K562 (cell line): ENCODE results near the gene MCIDAS. TPM values are rescaled to one million over a fixed set of nuclear protein-coding genes. Genes with fewer than 3 reads are reported as not detected.

Experiments
- ATAC-seq: fragments of 200-7000 bp; cut with Tn5 transposase; 3 replicates; pipeline ENCODE4 v1.9.1; 2020; ENCODE audit warnings: moderate library complexity
- BruUV-seq: library from RNA; stranded (reverse); fragments of 400-500 nt; replicated peaks from 2 replicates; lab custom pipeline; 2021; lab: Mats Ljungman, UMichigan
- CTCF ChIA-PET: fragments of 300-600 bp; formaldehyde crosslinking; extraction: SDS; loops from one replicate; lab custom pipeline; 2021; ENCODE audit warnings: low intra/inter-chr PET ratio; lab: Yijun Ruan, JAX
- POLR2A ChIA-PET: fragments of 300-600, 350-650 bp; sonication (Branson Sonifier 250); formaldehyde crosslinking; extraction: SDS; loops from one replicate; lab custom pipeline; 2021; ENCODE audit warnings: antibody characterized with exemption, inconsistent platforms; lab: Yijun Ruan, JAX
- DNase-seq, 4 experiments: peaks; one replicate each; pipeline versions ENCODE4 v3.0.0 to v3.0.0-alpha.2; 2011 to 2018; ENCODE audit warnings: low spot score in 3 of 4, mixed read lengths in 3 of 4; ENCODE audit errors: extremely low read depth in 1 of 4
- FAIRE-seq: peaks from 2 replicates; lab custom pipeline; 2011; peaks lifted over from hg19 to GRCh38; lab: Jason Lieb, UNC
- H2AFZ ChIP-seq: 2 replicates; pipeline ENCODE4 v1.6.0; 2011; ENCODE audit warnings: low read depth, low read length, control low read depth, inconsistent platforms
- H3K27ac ChIP-seq: fragments of 200-600 bp; 3 replicates; pipeline ENCODE4 v1.8.0; 2011; ENCODE audit warnings: low read depth, mild to moderate bottlenecking, control low read depth, inconsistent platforms, low read length, moderate library complexity, mixed read lengths; ENCODE audit errors: extremely low read depth
- H3K27me3 ChIP-seq, 2 experiments: fragments of 300-600 bp in 1 of 2; 2 replicates in 1 of 2; 3 replicates in 1 of 2; pipeline versions ENCODE4 v1.6.0 to v1.8.0; 2011; ENCODE audit warnings: inconsistent platforms in 2 of 2, low read length in 2 of 2, mild to moderate bottlenecking in 1 of 2, mixed read lengths in 1 of 2, moderate library complexity in 1 of 2; ENCODE audit not compliant: control insufficient read depth in 2 of 2, insufficient read depth in 2 of 2
- H3K36me3 ChIP-seq: fragments of 300-600 bp; 3 replicates; pipeline ENCODE4 v1.8.0; 2011; ENCODE audit warnings: mild to moderate bottlenecking, low read length, inconsistent platforms; ENCODE audit not compliant: control insufficient read depth, insufficient read depth
- H3K4me1 ChIP-seq, 2 experiments: fragments of 200-600 bp in 1 of 2; replicated peaks in 1 of 2; 2 replicates in 1 of 2; 3 replicates in 1 of 2; pipeline versions ENCODE4 v1.5.1 to v1.8.0; 2011; ENCODE audit warnings: inconsistent platforms in 2 of 2, low read length in 2 of 2, mild to moderate bottlenecking in 1 of 2, mixed read lengths in 1 of 2, moderate library complexity in 1 of 2; ENCODE audit not compliant: control insufficient read depth in 2 of 2, insufficient read depth in 2 of 2
- H3K4me2 ChIP-seq: 2 replicates; pipeline ENCODE4 v1.6.1; 2011; ENCODE audit warnings: low read length, control low read depth, inconsistent platforms, mixed read lengths; ENCODE audit not compliant: insufficient read depth
- H3K4me3 ChIP-seq: fragments of 200-600 bp; sonication (generic), shearing (Covaris generic); 2 replicates; pipeline ENCODE4 v1.5.1; 2016; ENCODE audit warnings: control low read depth, inconsistent platforms
- H3K79me2 ChIP-seq: fragments of 200-600 bp; 3 replicates; pipeline ENCODE4 v1.8.0; 2011; ENCODE audit warnings: low read length, inconsistent platforms; ENCODE audit not compliant: control insufficient read depth, insufficient read depth
- H3K9ac ChIP-seq, 2 experiments: 2 replicates each; pipeline versions ENCODE4 v1.6.0 to v1.6.1; 2011; ENCODE audit warnings: low read depth in 2 of 2, low read length in 2 of 2, control low read depth in 1 of 2, inconsistent platforms in 1 of 2, mild to moderate bottlenecking in 1 of 2, mixed read lengths in 1 of 2; ENCODE audit not compliant: insufficient read depth in 1 of 2
- H3K9me1 ChIP-seq: one replicate; pipeline ENCODE4 v1.6.0; 2011; ENCODE audit warnings: inconsistent platforms, mild to moderate bottlenecking, low read length, moderate library complexity; ENCODE audit not compliant: control insufficient read depth, insufficient read depth
- H3K9me3 ChIP-seq: replicated peaks from 2 replicates; pipeline ENCODE4 v1.5.1; 2011; ENCODE audit warnings: low read depth, low read length, inconsistent platforms; ENCODE audit not compliant: control insufficient read depth, insufficient read depth
- H4K20me1 ChIP-seq: replicated peaks from 2 replicates; pipeline ENCODE4 v1.6.1; 2011; ENCODE audit warnings: low read length, inconsistent platforms, mixed read lengths; ENCODE audit not compliant: control insufficient read depth, insufficient read depth
- BACH1 ChIP-seq: fragments of 200-800 bp; sonication (Bioruptor generic); IDR thresholded peaks from 2 replicates; pipeline ENCODE4 v1.6.1; 2016; ENCODE audit warnings: missing genetic modification characterization, missing compliant biosample characterization
- FOXO4 ChIP-seq: fragments of 450-650 bp; formaldehyde crosslinking; IDR thresholded peaks from 2 replicates; pipeline ENCODE4 v1.4.0; 2020; ENCODE audit warnings: mild to moderate bottlenecking, moderate library complexity
- LCOR ChIP-seq: sonication (generic); formaldehyde crosslinking; IDR thresholded peaks from 2 replicates; pipeline ENCODE4 v1.8.0; 2022; ENCODE audit warnings: mild to moderate bottlenecking, missing genetic modification reagents
- MEF2A ChIP-seq: IDR thresholded peaks from 2 replicates; pipeline ENCODE4 v1.6.1; 2011; ENCODE audit warnings: low read depth, mild to moderate bottlenecking, low read length, moderate library complexity; ENCODE audit not compliant: control insufficient read depth
- OTX1 ChIP-seq: fragments of 450-650 bp; formaldehyde crosslinking; IDR thresholded peaks from 2 replicates; pipeline ENCODE4 v1.4.0; 2022; ENCODE audit warnings: mild to moderate bottlenecking
- RBM34 ChIP-seq: fragments of 200-400 bp; formaldehyde crosslinking; IDR thresholded peaks from 2 replicates; pipeline ENCODE4 v1.6.1; 2018; ENCODE audit warnings: low read length, borderline replicate concordance; ENCODE audit not compliant: insufficient read depth
- SMAD4 ChIP-seq: fragments of 250-450 bp; sonication (Bioruptor Pico); conservative IDR thresholded peaks from 2 replicates; pipeline ENCODE4 v1.8.0; 2021; ENCODE audit warnings: inconsistent platforms, mild to moderate bottlenecking, moderate library complexity
- ZFP30 ChIP-seq: fragments of 250-450 bp; sonication (Bioruptor Pico); IDR thresholded peaks from 2 replicates; pipeline ENCODE4 v1.8.0; 2022; ENCODE audit warnings: moderate library complexity, mild to moderate bottlenecking, inconsistent platforms, borderline replicate concordance
- whole genome bisulfite sequencing: fragments of 100-300 bp; shearing (Covaris generic); methylation state at CpG from one replicate; pipeline ENCODE4 v1.1.6; 2016; ENCODE audit warnings: low coverage, mixed read lengths; ENCODE audit not compliant: insufficient coverage; ENCODE audit errors: missing lambda C conversion rate; 5-methylcytosine and 5-hydroxymethylcytosine counted together
- in situ Hi-C: fragments of 300-500 bp; cut with MboI; formaldehyde crosslinking; loops from 4 replicates; pipeline ENCODE4 v1.15.0; 2018; ENCODE audit warnings: inconsistent platforms, mixed read lengths
- intact Hi-C: fragments of 100-400 bp; cut with micrococcal nuclease; formaldehyde crosslinking; loops from 2 replicates; pipeline ENCODE4 v1.14.2; 2022
- polyA plus RNA-seq, 8 experiments: library from polyadenylated mRNA; depleted of rRNA in 4 of 8; stranded (reverse) in 5 of 8; unstranded in 3 of 8; fragments of >200 nt; fragmentation: Nextera tagmentation in 2 of 8; fragmentation: Illumina TruSeq in 1 of 8; extraction: Ambion mirVana in 2 of 8; extraction: Trizol in 1 of 8; gene quantifications; 2 replicates each; pipeline versions ENCODE4 v1.2.1 to v1.2.3, GENCODE V29; 2011 to 2014; ENCODE audit warnings: inconsistent platforms in 1 of 8, missing spikeins in 1 of 8
- total RNA-seq, 7 experiments: library from RNA; depleted of rRNA in 6 of 7; stranded (reverse); fragments of >200 nt in 6 of 7; fragmentation: Illumina TruSeq in 2 of 7; extraction: Trizol in 2 of 7; gene quantifications; 2 replicates each; pipeline versions ENCODE4 v1.2.1 to v1.2.3, GENCODE V29; 2011 to 2021; ENCODE audit warnings: low replicate concordance in 1 of 7

Gene MCIDAS
- total and polyA plus RNA-seq, 9 of the 15 experiments (the other 6 are each of a cell fraction or from before 2014, with no cell fraction given), result 0.07 to 1.5 (median 0.69) TPM

GRCh38 chr5:55230086-55230629 is 3.0 kb upstream of the MCIDAS start:
- BruUV-seq, result no TSS peak
- H3K4me2 ChIP-seq, result no peak overlapping the region
- ATAC-seq, result no peak
- no peaks in the 10 kb centered on the region for H3K79me2 ChIP-seq
- H3K9ac ChIP-seq, result no peak overlapping the region
- H3K27me3 ChIP-seq, result peaks cover 19 to 41% of the 10 kb centered on the region in 2 experiments
- in situ Hi-C loops (no loop called here), intact Hi-C loops (no loop called here)
- no peak for DNase-seq
- no peaks in the 10 kb centered on the region for H4K20me1 ChIP-seq
- no peak overlapping the region for H2AFZ ChIP-seq
- FAIRE-seq, result no peak
- peaks cover 3% of the 10 kb centered on the region for H3K9me1 ChIP-seq
- H3K27ac ChIP-seq, result no peak overlapping the region
- POLR2A ChIA-PET, result no interaction called here
- no peaks in the 10 kb centered on the region for H3K9me3 ChIP-seq
- peaks cover 16 to 45% of the 10 kb centered on the region in 2 experiments; a peak in 3 of 5 replicates for H3K4me1 ChIP-seq
- TF ChIP-seq OTX1, result no peak
- no peak for TF ChIP-seq LCOR (CRISPR knock-in tag)
- TF ChIP-seq SMAD4 (CRISPR knock-in tag), result no peak
- no peak for TF ChIP-seq RBM34
- TF ChIP-seq ZFP30 (CRISPR knock-in tag), result no peak
- TF ChIP-seq BACH1 (tag), result no peak
- no peak for TF ChIP-seq FOXO4 (CRISPR knock-in tag)
- TF ChIP-seq MEF2A, result no peak
- no peaks in the 10 kb centered on the region for H3K36me3 ChIP-seq
- whole genome bisulfite sequencing, result 30% methylated on average over 7 of the region's 8 CpGs
- no peak overlapping the region for H3K4me3 ChIP-seq
- CTCF ChIA-PET, result no interaction called here
